Measurements from ENCODE around the gene SETBP1. TPM values are rescaled to one million over a fixed set of nuclear protein-coding genes. Genes with fewer than 3 reads are reported as not detected.

The SETBP1 gene
- total and polyA plus RNA-seq, 8 donors, result 1.4 to 66.5 (median 20.1) TPM

- peaks cover 0 to 19% (median 14%) of the 10 kb centered on the region in 4 donors for H3K36me3 ChIP-seq
- no peaks in the 10 kb centered on the region for H3K4me1 ChIP-seq
- intact Hi-C loops (cut with DNase I; ENCODE audit: low total_unique reads), result no loop called here
- no peak overlapping the region for H3K27ac ChIP-seq
- TF ChIP-seq CTCF (IDR thresholded peaks at IDR 0.05) (no peak), EP300 (IDR thresholded peaks at IDR 0.05) (no peak), POLR2AphosphoS5 (IDR thresholded peaks at IDR 0.05) (no peak), POLR2A (IDR thresholded peaks at IDR 0.05) (no peak)
- H3K9me3 ChIP-seq, result no peaks in the 10 kb centered on the region
- DNase-seq, result no peak
- WGBS, 5 donors, result 77 to 96% (median 92%) methylated on average over 4 to 5 of the region's 5 CpGs
- no peak overlapping the region for H3K4me3 ChIP-seq
- H3K27me3 ChIP-seq, result no peaks in the 10 kb centered on the region
Observed at GRCh38 chr18:45039376-45039775, 358.7 kb downstream of the SETBP1 start.

GRCh38 chr18:45040879-45041278, 360.2 kb downstream of the SETBP1 start:
- H3K27me3 ChIP-seq, result no peaks in the 10 kb centered on the region
- intact Hi-C loops (cut with DNase I; ENCODE audit: low total_unique reads), result no loop called here
- H3K4me3 ChIP-seq, result no peak overlapping the region
- no peaks in the 10 kb centered on the region for H3K4me1 ChIP-seq
- H3K9me3 ChIP-seq, result no peaks in the 10 kb centered on the region
- TF ChIP-seq EP300 (IDR thresholded peaks at IDR 0.05) (no peak), POLR2AphosphoS5 (IDR thresholded peaks at IDR 0.05) (no peak), POLR2A (IDR thresholded peaks at IDR 0.05) (no peak), CTCF (IDR thresholded peaks at IDR 0.05) (no peak)
- H3K27ac ChIP-seq, result no peak overlapping the region
- DNase-seq, result no peak
- H3K36me3 ChIP-seq, result peaks cover 0 to 19% (median 14%) of the 10 kb centered on the region in 4 donors
- WGBS, 5 donors, result 81 to 100% (median 96%) methylated on average over 1 of the region's 1 CpG

GRCh38 chr18:45044787-45045186, 364.1 kb downstream of the SETBP1 start:
- H3K36me3 ChIP-seq, result peaks cover 0 to 6% (median 2%) of the 10 kb centered on the region in 4 donors
- no peaks in the 10 kb centered on the region for H3K4me1 ChIP-seq
- WGBS, 5 donors, result 81 to 92% (median 85%) methylated on average over 7 of the region's 7 CpGs
- H3K27ac ChIP-seq, result no peak overlapping the region
- no peak overlapping the region for H3K4me3 ChIP-seq
- no peak for TF ChIP-seq POLR2AphosphoS5 (IDR thresholded peaks at IDR 0.05)
- no peak for DNase-seq
- no peaks in the 10 kb centered on the region for H3K9me3 ChIP-seq
- H3K27me3 ChIP-seq, result no peaks in the 10 kb centered on the region
- intact Hi-C loops (cut with DNase I; ENCODE audit: low total_unique reads), result no loop called here

- no peak for DNase-seq
- 63 to 76% (median 64%) methylated on average over 3 of the region's 3 CpGs for WGBS, 5 donors
- intact Hi-C loops (cut with DNase I; ENCODE audit: low total_unique reads), result no loop called here
Observed at GRCh38 chr18:45046228-45046627, 365.5 kb downstream of the SETBP1 start.

More at GRCh38 chr18:45046228-45046627, 365.5 kb downstream of the SETBP1 start:
- H3K4me1 ChIP-seq, result peaks cover 0 to 10% (median 3%) of the 10 kb centered on the region in 4 donors
- H3K4me3 ChIP-seq, result no peak overlapping the region
- no peak overlapping the region for H3K27ac ChIP-seq
- H3K9me3 ChIP-seq, result no peaks in the 10 kb centered on the region
- H3K36me3 ChIP-seq, result no peaks in the 10 kb centered on the region
- TF ChIP-seq CTCF (IDR thresholded peaks at IDR 0.05) (no peak), POLR2A (IDR thresholded peaks at IDR 0.05) (no peak), POLR2AphosphoS5 (IDR thresholded peaks at IDR 0.05) (no peak), EP300 (IDR thresholded peaks at IDR 0.05) (no peak)
- no peaks in the 10 kb centered on the region for H3K27me3 ChIP-seq

All from stomach (tissue), 9 donors.